ENCODE results near the gene CD68. TPM values are rescaled to one million over a fixed set of nuclear protein-coding genes. Genes with fewer than 3 reads are reported as not detected.

The CD68 gene
- total RNA-seq, 2 donors from 2014 or later: 55.5 to 87.3 TPM

DNA sequence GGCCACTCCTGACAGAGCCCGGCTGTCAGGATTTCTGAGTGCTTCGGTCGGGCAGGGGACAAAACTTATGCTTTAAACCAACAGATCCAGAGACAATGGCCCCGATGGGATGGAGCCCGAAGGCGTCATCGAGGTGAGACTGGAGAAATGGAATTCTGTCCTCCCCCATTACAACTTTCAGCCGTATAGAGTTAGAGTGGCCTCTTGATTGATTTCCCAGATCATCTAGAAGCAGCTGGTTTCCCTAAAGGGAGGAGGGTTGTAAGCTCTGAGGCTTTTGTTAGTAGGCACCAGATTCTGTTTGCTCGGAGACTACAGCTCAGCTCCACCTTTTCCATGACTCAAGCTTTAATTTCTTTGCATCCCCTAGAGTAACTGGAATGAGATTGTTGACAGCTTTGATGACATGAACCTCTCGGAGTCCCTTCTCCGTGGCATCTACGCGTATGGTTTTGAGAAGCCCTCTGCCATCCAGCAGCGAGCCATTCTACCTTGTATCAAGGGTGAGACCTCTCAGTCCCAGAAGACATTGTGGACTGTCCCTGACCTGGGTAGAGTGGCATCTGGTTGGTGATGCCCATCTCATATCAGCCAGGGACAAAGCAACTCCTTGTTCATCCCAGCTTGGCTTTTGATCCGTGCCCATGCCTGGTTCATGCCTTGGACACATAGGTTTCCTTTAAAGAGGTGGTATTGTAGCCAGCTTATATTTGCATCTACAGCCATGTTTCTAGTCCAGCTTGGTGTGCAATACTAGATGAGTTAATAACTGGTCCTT lies 5.1 kb upstream of the CD68 start:
- intact Hi-C loops (cut with DNase I): no loop called here
- DNase-seq (no peak), ATAC-seq (no peak)

DNA sequence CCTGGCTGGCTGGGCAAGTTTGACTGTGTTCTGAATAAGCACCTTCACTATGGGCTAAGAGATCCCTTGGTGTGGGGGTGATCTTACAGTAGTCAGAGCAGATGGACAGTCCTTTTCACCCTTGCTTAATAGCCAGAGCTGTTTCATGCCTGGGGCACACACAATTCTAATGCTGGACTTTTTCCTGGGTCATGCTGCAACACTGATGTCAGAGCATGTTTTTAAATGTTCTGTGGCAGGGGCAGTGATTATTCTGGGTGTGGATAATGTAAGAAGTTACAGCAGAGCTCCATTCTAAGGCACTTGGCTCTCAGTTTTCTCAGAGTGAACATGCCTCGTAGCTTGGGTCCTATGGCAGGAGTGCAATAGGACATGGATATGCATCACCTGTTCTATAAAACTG lies 4.0 kb upstream of the CD68 start:
- intact Hi-C loops (cut with DNase I): no loop called here
- DNase-seq (no peak), ATAC-seq (no peak)

DNA sequence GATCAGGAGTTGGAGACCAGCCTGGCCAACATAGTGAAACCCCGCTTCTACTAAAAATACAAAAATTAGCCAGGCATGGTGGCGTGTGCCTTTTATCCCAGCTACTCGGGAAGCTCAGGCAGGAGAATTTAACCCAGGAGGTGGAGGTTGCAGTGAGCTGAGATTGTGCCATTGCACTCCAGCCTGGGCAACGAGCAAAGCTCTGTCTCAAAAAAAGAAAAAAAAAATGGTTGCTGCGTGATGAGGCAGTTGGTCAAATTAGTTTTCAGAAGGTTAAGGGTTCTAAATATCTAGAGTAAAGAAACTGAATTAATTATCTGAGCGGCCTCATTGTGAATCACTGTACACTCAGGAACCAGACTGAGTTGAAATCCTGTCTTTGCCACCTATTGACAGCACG lies 3.5 kb upstream of the CD68 start:
- intact Hi-C loops (cut with DNase I): no loop called here
- no peak for ATAC-seq
- no peak for DNase-seq

DNA sequence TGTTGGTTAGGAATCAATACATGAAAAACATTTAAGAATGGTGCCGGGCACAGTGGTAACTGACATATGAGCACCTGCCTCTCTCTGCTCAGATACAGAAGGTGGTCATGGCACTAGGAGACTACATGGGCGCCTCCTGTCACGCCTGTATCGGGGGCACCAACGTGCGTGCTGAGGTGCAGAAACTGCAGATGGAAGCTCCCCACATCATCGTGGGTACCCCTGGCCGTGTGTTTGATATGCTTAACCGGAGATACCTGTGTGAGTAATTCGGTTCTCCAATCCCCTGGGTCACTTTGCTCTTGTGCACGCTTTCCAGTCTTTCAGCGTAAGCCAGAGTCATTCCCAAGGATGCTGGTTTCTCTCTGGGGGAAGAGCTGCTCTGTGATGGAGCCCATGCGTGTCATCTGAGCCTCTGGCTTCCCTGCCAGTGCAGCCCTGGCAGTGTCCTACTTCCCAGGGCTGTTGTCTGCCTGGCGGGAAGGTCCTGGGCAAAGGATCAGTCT lies 3.0 kb upstream of the CD68 start:
- ATAC-seq (no peak), DNase-seq (no peak)
- intact Hi-C loops (cut with DNase I): no loop called here

DNA sequence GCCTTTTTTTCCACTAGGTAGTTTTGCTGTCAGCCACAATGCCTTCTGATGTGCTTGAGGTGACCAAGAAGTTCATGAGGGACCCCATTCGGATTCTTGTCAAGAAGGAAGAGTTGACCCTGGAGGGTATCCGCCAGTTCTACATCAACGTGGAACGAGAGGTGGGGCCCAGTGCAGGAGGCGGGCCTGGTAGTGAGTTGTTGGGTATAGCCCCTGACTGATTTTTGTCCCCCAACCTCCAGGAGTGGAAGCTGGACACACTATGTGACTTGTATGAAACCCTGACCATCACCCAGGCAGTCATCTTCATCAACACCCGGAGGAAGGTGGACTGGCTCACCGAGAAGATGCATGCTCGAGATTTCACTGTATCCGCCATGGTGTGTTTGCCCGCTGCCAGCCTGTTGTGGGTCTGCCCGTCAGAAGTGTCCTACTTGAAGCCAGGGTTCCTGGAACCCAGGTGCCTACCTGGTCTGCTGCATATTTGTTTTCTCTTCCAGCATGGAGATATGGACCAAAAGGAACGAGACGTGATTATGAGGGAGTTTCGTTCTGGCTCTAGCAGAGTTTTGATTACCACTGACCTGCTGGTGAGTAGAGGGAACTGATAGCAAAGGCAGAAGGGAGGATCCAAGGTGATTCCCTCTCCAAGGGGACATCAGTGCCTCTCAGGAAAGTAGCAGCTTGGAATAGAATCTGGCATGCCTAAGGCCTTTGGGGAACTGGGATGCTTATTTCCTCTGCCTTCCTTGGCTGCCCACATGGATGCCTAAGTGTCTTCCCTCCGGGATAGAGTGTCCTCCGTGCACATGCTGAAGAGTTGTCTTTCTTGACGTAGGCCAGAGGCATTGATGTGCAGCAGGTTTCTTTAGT lies 1.9 kb upstream of the CD68 start:
- ATAC-seq: no peak
- intact Hi-C loops (cut with DNase I): no loop called here
- DNase-seq: no peak

DNA sequence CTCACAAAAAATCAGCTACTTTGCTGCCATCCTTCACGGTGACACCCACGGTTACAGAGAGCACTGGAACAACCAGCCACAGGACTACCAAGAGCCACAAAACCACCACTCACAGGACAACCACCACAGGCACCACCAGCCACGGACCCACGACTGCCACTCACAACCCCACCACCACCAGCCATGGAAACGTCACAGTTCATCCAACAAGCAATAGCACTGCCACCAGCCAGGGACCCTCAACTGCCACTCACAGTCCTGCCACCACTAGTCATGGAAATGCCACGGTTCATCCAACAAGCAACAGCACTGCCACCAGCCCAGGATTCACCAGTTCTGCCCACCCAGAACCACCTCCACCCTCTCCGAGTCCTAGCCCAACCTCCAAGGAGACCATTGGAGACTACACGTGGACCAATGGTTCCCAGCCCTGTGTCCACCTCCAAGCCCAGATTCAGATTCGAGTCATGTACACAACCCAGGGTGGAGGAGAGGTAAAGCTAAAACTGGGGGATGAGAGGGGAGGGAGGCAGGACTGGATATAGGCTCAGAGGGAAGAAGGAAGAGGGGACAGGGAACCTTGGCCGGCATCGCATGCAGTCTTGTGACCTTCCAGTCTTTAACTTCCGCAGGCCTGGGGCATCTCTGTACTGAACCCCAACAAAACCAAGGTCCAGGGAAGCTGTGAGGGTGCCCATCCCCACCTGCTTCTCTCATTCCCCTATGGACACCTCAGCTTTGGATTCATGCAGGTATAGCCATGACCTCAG lies 581 bp downstream of the CD68 start:
- DNase-seq (no peak), ATAC-seq (no peak)
- intact Hi-C loops (cut with DNase I): no loop called here

DNA sequence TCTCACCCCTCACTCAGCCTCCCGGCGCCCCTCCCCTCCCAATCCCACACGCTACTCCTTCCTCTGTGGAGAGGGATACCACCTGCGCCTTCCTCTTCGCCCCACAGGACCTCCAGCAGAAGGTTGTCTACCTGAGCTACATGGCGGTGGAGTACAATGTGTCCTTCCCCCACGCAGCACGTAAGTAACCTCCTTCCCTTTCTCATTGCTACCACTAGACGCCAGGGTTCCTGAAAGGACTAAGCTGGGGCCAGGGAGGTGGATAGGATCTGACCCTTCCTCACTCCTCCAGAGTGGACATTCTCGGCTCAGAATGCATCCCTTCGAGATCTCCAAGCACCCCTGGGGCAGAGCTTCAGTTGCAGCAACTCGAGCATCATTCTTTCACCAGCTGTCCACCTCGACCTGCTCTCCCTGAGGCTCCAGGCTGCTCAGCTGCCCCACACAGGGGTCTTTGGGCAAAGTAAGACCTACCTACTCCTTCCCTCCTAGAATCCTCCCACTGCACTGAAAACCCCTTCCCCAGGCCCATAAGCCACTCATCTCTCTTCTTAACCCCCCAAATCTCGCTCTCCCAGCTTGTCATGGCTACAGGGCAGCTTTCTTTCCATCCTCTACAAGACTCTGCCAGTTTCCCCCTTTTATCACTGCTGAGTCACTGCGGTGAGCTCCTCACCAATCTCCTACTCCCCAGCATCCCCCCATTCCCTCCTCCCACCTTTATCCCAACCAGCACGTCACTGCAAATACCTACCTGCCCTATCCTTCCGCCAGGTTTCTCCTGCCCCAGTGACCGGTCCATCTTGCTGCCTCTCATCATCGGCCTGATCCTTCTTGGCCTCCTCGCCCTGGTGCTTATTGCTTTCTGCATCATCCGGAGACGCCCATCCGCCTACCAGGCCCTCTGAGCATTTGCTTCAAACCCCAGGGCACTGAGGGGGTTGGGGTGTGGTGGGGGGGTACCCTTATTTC lies 1.5 kb downstream of the CD68 start:
- ATAC-seq: no peak
- intact Hi-C loops (cut with DNase I): no loop called here
- DNase-seq: no peak

DNA sequence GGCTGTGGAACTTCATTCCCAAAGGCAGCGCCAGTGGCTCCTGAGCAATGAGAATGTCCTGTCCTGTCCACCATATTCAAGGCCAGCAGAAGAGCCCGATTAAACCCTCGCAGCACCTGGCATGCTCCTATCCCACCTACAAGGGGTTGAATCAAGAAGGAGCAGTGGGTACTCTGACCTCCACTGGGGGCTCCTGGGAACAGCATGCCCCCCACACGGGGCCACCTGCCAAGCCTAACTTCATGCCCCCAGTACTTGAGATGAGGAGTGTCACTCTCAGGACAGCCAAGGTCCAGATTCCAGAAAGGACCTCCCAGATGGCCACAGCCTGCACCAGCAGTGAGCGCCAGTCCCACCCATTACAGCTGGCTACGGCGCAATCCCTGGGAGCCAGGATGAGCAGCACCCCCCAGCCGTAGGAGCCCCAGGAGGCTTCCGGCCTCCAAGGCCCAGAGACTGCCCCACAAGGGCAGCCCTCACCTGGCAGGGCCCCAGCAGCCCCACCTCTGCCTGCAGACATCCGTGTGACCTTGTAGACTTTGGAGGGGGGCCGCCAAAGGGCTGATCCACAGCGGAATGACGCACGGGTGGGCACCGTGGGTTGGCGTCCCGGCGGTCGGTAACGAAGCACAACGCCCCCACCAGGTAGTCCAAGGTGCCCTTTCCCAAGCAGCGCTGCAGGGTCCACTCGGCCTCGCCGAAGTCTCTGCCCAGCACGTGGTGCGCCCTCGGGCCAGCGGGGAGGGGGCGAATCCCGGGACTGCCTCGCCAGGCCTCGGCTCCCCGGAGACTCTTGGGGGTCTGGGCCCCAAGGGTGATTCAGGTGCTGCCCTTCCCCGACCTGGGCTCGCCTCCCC lies 3.2 kb downstream of the CD68 start:
- DNase-seq: peak; percentile 53
- intact Hi-C loops (cut with DNase I): no loop called here
- no peak for ATAC-seq

DNA sequence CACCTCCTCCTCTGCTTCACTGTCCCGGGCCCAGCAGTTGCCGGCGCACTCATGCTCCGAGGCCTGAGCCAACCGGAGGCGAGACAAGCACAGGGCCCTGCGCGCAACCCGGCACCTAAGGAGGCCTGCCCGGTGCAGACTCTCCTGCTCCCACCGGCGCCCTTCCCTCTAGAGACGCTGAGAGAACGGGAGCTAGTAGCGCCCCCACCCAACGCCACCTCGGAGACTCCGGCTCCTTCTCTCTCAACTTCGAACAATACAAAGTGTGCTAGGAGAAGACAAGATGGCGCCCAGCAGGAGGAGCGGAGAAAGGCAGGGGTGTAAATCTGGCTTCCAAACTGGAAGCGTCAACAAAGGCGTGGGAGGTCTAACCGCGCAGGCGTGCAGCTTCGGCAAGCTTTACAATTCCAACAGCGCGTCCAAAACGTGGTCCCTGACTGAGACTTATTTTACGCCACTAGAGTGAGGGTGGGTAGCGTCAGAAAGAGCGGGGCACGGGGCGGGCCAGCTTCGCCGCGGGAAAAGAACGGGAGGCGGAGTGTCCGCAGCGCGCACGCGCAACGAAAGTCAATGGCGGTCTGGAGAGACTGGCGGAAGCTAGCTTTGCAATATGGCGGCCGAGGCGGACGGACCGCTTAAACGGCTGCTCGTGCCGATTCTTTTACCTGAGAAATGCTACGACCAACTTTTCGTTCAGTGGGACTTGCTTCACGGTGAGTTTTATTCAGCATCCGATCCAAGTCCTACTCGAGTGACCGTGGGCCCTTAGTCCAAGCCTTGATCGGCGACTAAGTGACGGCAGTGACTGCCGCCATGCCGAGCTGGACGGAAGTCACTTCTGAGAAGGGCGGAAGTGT lies 4.0 kb downstream of the CD68 start, which contains the start of gene MPDU1:
TSS of gene MPDU1 (plus strand) at position 600 of the 857 bp plus-strand sequence. CDS start at position 611, 11 bp downstream.
- DNase-seq: peak; percentile 97

DNA sequence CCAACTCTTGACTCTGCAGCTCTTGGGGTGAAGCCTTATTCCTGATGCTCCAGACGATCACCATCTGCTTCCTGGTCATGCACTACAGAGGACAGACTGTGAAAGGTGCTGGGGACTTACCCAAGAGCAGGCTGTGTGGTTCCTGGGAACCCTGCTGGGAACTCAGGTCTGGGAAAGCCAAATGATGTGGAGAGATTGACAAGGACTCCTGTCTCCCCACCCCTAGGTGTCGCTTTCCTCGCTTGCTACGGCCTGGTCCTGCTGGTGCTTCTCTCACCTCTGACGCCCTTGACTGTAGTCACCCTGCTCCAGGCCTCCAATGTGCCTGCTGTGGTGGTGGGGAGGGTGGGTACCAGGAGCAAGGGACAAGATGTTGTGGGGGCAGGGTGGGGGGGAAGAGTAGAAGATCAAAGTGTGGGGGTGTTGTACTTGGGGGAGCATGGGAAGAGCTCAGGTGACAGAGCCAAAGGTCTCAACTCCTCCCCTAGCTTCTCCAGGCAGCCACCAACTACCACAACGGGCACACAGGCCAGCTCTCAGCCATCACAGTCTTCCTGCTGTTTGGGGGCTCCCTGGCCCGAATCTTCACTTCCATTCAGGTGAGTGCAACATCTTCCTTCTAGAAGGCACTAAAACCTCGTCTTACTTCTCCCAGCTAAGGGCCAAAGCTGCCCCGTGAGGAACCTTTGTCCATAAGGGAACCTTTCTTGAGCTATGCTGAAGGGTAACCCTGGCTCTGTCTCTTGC lies 7.4 kb downstream of the CD68 start:
- intact Hi-C loops (cut with DNase I): no loop called here
- DNase-seq (no peak), ATAC-seq (no peak)

More for the DNA sequence above, 4.0 kb downstream of the CD68 start, which contains the start of gene MPDU1:
- peak; percentile 85 to 89 for ATAC-seq
- intact Hi-C loops (cut with DNase I): no loop called here

DNA sequence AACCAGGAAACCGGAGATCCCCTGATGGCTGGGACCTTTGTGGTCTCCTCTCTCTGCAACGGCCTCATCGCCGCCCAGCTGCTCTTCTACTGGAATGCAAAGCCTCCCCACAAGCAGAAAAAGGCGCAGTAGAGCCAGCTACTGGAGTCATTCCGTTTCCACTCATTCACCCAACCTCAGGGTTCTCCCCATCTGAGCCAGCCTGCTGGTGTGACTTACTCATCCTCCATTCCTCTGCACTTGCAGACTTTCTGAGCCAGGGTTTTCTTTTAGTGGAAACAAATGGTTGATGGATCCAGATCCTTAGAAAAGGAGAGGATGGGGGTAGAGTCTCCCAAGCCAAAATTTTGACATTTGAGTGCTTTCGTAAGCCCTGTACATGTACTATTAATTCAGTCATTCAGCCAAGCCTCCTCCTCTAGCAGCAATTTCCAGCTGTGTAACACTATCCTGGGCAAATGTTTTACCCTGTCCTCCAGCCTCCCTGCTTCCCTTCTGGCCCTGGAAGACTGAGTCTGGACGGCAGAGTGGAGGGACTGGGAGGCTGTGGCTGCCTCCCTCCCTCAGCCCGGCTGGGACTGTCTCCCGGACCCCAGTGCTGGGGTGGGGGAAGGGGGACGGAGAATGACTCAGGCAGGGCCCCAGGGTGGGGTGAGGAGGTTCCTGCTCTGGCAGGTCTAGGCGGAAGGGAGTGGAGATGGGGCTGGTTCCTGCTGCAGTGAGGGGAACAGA lies 8.1 kb downstream of the CD68 start:
- no peak for DNase-seq
- no peak for ATAC-seq
- intact Hi-C loops (cut with DNase I): no loop called here

DNA sequence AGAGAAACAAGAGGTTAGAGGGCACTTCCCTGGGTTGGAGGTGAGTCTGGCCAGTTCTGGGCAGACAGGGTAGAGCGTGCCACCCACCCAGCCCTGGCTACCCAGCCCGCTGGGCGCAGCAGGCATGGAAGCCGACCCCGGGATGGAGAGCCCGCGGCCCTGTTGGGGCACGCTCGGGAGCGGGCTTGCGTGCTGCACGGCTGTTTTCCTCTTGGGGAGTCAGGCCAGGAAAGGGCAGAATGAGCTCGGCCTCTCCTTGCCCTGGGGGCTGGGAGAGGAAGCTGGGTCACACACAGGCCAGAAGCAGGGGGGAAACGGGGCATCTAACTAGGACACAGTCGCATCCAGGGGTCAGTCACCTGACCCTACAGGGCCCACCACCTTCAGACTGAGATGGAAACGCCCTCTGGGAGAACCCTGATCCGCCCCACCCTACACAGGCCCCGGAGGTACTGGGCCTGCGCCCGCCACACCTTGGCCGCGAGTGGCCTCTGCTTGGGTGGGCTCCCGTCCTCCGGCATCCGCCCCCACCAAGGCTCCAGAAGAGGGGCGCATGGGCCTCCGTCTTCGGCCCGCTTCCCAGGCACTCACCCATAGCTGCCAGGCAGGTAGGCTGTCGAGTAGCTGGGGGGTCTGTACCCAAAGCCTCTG lies 9.2 kb downstream of the CD68 start:
- DNase-seq: no peak
- ATAC-seq: peak; percentile 2 to 3
- intact Hi-C loops (cut with DNase I): no loop called here

DNA sequence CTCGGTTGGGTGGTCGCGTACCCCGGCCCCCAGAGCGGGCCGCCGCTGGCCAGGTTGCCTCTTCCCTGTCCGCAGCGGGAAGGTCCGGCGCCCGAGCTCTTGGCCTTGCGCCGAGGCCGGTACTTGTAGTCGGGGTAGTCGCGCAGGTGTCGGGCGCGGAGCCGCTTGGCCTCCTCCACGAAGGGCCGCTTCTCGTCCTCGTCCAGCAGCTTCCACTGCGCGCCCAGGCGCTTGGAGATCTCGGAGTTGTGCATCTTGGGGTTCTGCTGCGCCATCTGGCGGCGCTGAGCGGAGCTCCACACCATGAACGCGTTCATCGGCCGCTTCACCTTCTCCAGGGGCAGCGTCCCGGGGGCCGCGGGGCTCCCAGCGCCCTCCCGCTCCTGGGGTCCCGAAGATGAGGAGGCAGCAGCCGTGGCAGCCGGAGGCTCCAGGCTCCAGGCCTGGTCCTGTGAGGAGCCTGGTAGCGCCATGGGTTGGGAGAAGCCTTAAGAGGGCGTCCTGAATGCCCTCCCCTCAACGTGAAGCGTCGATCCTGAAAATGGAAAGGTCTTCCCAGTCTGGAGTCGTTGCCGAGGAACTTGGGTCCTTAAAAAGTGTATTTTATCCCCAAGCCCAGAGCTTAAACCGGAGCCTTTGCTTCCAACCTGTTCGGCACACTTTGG lies 9.9 kb downstream of the CD68 start:
- ATAC-seq (peak; percentile 82 to 91), DNase-seq (peak; percentile 89)
- intact Hi-C loops (cut with DNase I): no loop called here

All from left cardiac atrium (tissue), 4 donors.